GM19238 (cell line): ENCODE results near the gene PAPLN.
A peak's percentile ranks its signal among the peaks of the same experiment; 100 is the strongest.

ENCODE experiments used
- DNase-seq: peaks from one replicate; pipeline ENCODE4 v3.0.0; 2011; ENCODE audit warnings: low spot score; ENCODE audit not compliant: insufficient read length

The PAPLN gene

GRCh38 chr14:73258845-73259611 is 21.7 kb downstream of the PAPLN start:
- no peak for DNase-seq

- no peak for DNase-seq
Measured at GRCh38 chr14:73259837-73260236, 22.5 kb downstream of the PAPLN start.

GRCh38 chr14:73260574-73260973 is 23.3 kb downstream of the PAPLN start:
- no peak for DNase-seq

- no peak for DNase-seq
Measured at GRCh38 chr14:73261075-73261474, 23.8 kb downstream of the PAPLN start.

- no peak for DNase-seq
Measured at GRCh38 chr14:73261520-73262426, 24.5 kb downstream of the PAPLN start.

GRCh38 chr14:73262427-73263183 is 25.3 kb downstream of the PAPLN start:
- no peak for DNase-seq

- no peak for DNase-seq
Measured at GRCh38 chr14:73263606-73264005, 26.3 kb downstream of the PAPLN start.

GRCh38 chr14:73264080-73264884 is 27.0 kb downstream of the PAPLN start:
- no peak for DNase-seq

GRCh38 chr14:73264885-73265720 is 27.8 kb downstream of the PAPLN start:
- DNase-seq = no peak

GRCh38 chr14:73265721-73266046 is 28.4 kb downstream of the PAPLN start:
- DNase-seq = no peak

GRCh38 chr14:73266317-73266716 is 29.0 kb downstream of the PAPLN start:
- DNase-seq = no peak

- DNase-seq = no peak
Measured at GRCh38 chr14:73267474-73267873, 30.2 kb downstream of the PAPLN start.

- peak; percentile 65 for DNase-seq
Measured at GRCh38 chr14:73269729-73270531, 32.6 kb downstream of the PAPLN start.

- DNase-seq = no peak
Measured at GRCh38 chr14:73272393-73272792, 35.1 kb downstream of the PAPLN start.

- DNase-seq = no peak
Measured at GRCh38 chr14:73273799-73274198, 36.5 kb downstream of the PAPLN start.

- no peak for DNase-seq
Measured at GRCh38 chr14:73276836-73277235, 39.5 kb downstream of the PAPLN start.

GRCh38 chr14:73277376-73277775 is 40.1 kb downstream of the PAPLN start:
- no peak for DNase-seq

GRCh38 chr14:73280903-73281302 is 43.6 kb downstream of the PAPLN start:
- no peak for DNase-seq

GRCh38 chr14:73283608-73284379 is 46.5 kb downstream of the PAPLN start:
- DNase-seq = no peak
